NT2/D1 (cell line): ENCODE measurements around the gene ADAMTS6.

Experiments used
- SUZ12 ChIP-seq: IDR thresholded peaks from 2 replicates; pipeline ENCODE4 v1.6.1; 2011; ENCODE audit not compliant: insufficient read length, insufficient read depth; ENCODE audit errors: extremely low read depth
- YY1 ChIP-seq: IDR thresholded peaks from 2 replicates; pipeline ENCODE4 v1.6.1; 2011; ENCODE audit not compliant: insufficient read length, insufficient read depth

- TF ChIP-seq SUZ12 (no peak), YY1 (no peak)
Measured at GRCh38 chr5:65271906-65272305, 209.8 kb downstream of the ADAMTS6 start.
